Loucy (cell line): ENCODE results near the gene GIGYF2.

ENCODE experiments used
- H2AFZ ChIP-seq: fragments of 200-600 bp; sonication (generic); 2 replicates; pipeline ENCODE4 v1.6.0; 2016; ENCODE audit warnings: antibody characterized with exemption, mild to moderate bottlenecking, low read length, moderate library complexity
- H3F3A ChIP-seq: fragments of 200-600 bp; 2 replicates; pipeline ENCODE4 v1.6.0; 2016; ENCODE audit warnings: antibody characterized with exemption, low read depth, mild to moderate bottlenecking
- H3K27me3 ChIP-seq: fragments of 200-600 bp; sonication (generic); 2 replicates; pipeline ENCODE4 v1.6.1; 2014; ENCODE audit warnings: low read length, mild to moderate bottlenecking; ENCODE audit not compliant: insufficient read depth, poor library complexity, severe bottlenecking
- H3K36me3 ChIP-seq: fragments of 200-600 bp; sonication (generic); 2 replicates; pipeline ENCODE4 v1.6.1; 2016; ENCODE audit warnings: low read length; ENCODE audit not compliant: insufficient read depth
- H3K4me1 ChIP-seq: fragments of 200-600 bp; sonication (generic); 2 replicates; pipeline ENCODE4 v1.5.1; 2014; ENCODE audit warnings: low read length, mild to moderate bottlenecking; ENCODE audit not compliant: insufficient read depth, poor library complexity, severe bottlenecking
- H3K4me2 ChIP-seq: fragments of 200-600 bp; sonication (generic); 2 replicates; pipeline ENCODE4 v1.6.0; 2014; ENCODE audit warnings: antibody characterized with exemption, low read length, low read depth, mild to moderate bottlenecking; ENCODE audit not compliant: poor library complexity, severe bottlenecking
- H3K4me3 ChIP-seq: fragments of 200-600 bp; sonication (generic); 2 replicates; pipeline ENCODE4 v1.5.1; 2014; ENCODE audit warnings: low read length, mild to moderate bottlenecking, mixed read lengths; ENCODE audit not compliant: poor library complexity, severe bottlenecking
- H3K79me2 ChIP-seq: fragments of 200-600 bp; sonication (generic); 2 replicates; pipeline ENCODE4 v1.6.1; 2014; ENCODE audit warnings: low read length; ENCODE audit not compliant: insufficient read depth
- H3K9ac ChIP-seq: fragments of 200-600 bp; sonication (generic); 2 replicates; pipeline ENCODE4 v1.6.0; 2014; ENCODE audit warnings: mild to moderate bottlenecking, low read depth, low read length, moderate library complexity; ENCODE audit not compliant: poor library complexity, severe bottlenecking
- H3K9me2 ChIP-seq: fragments of 200-600 bp; sonication (generic); replicated peaks from 2 replicates; pipeline ENCODE4 v1.6.1; 2016; ENCODE audit warnings: low read depth, low read length, mixed read lengths
- H3K9me3 ChIP-seq: fragments of 200-600 bp; sonication (generic); 2 replicates; pipeline ENCODE4 v1.6.1; 2014; ENCODE audit warnings: mild to moderate bottlenecking, antibody characterized with exemption, low read length, low read depth; ENCODE audit not compliant: insufficient read depth
- H4K20me1 ChIP-seq: fragments of 200-600 bp; sonication (generic); 2 replicates; pipeline ENCODE4 v1.6.0; 2014; ENCODE audit warnings: antibody characterized with exemption, low read length, mild to moderate bottlenecking; ENCODE audit not compliant: insufficient read depth, poor library complexity, severe bottlenecking
- EZH2phosphoT487 ChIP-seq: fragments of 200-600 bp; IDR thresholded peaks from 2 replicates; pipeline ENCODE4 v1.6.1; 2018; ENCODE audit warnings: antibody characterized with exemption, mild to moderate bottlenecking, moderate library complexity, borderline replicate concordance
- TF ChIP-seq, protein P1 (sequence below): fragments of 200-600 bp; sonication (generic); conservative IDR thresholded peaks from 2 replicates; pipeline ENCODE4 v1.5.1; 2014; ENCODE audit warnings: mild to moderate bottlenecking, antibody characterized with exemption, low read length

Gene GIGYF2

DNA sequence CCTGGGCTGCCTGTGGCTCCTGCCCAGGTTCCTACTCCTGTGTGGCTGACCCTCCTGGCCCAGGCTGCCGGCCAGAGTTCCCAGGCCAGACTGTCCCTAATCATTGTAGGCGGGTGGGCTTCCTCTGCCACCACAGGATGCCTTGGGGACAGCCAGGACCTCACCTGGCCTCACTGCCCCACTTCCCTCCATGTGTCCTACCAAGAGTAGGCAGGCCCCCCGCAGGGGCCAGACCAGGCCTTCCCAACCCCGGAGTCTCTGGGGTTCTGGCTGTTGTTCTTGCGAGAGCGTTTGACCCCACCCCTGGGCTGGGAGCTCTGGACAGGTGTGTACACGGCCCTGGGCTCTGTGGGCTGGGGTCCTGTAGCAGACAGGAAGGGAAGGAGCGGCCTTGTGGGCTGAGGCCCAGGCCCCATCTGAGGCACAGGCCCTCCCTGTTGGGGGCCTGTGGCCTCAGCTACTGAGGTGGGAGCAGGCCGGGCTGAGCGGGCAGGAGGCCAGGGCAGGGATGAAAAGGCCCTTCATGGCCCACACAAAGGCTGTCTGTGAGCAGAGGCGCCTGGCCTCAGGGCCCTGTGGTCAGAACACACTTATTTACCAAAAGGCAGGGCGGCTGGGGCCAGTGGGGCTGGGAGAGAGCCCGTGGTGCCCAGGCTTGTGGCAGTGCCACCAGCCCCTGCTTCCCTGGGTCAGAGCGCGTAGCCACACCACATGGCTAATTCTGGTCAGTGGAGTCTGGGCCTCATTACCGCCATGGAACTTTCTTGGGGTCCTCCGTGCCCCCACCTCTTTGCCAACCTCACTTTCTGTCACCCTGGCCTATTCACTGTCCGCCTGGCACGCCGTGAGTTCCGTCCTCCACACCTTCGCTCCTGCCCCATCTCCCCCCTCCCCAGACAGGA lies 175.0 kb downstream of the GIGYF2 start:
- no peak overlapping the region for H2AFZ ChIP-seq

DNA sequence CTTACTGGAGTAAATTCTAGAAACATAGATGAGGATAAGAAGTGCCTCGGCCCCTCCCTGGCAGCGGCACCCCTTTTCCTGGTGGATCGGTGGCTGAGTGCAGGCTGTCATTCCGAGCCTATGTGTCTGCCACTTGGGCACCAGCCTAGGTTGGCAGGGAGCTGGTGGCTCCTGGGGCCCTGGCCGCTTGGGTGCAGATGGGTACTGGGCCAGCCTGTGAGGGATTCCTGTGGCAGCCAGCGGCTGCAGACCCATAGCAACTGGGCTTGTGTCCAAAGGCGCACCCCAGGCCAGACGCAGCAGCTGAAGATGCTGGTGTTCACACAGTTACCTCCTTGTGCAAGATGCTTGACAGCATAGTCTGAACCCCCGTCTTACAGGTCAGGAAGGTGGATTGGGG lies 175.7 kb downstream of the GIGYF2 start:
- TF ChIP-seq, protein P1, sequence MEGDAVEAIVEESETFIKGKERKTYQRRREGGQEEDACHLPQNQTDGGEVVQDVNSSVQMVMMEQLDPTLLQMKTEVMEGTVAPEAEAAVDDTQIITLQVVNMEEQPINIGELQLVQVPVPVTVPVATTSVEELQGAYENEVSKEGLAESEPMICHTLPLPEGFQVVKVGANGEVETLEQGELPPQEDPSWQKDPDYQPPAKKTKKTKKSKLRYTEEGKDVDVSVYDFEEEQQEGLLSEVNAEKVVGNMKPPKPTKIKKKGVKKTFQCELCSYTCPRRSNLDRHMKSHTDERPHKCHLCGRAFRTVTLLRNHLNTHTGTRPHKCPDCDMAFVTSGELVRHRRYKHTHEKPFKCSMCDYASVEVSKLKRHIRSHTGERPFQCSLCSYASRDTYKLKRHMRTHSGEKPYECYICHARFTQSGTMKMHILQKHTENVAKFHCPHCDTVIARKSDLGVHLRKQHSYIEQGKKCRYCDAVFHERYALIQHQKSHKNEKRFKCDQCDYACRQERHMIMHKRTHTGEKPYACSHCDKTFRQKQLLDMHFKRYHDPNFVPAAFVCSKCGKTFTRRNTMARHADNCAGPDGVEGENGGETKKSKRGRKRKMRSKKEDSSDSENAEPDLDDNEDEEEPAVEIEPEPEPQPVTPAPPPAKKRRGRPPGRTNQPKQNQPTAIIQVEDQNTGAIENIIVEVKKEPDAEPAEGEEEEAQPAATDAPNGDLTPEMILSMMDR = no peak
- TF ChIP-seq EZH2phosphoT487 = no peak
- H3K4me2 ChIP-seq = no peak overlapping the region
- no peaks in the 10 kb centered on the region for H3K79me2 ChIP-seq
- no peaks in the 10 kb centered on the region for H3K9me2 ChIP-seq
- no peaks in the 10 kb centered on the region for H3K36me3 ChIP-seq
- H3K27me3 ChIP-seq = no peaks in the 10 kb centered on the region
- H3K9me3 ChIP-seq = no peaks in the 10 kb centered on the region
- H2AFZ ChIP-seq = no peak overlapping the region
- H3K4me3 ChIP-seq = no peak overlapping the region
- no peaks in the 10 kb centered on the region for H3K4me1 ChIP-seq
- H4K20me1 ChIP-seq = no peaks in the 10 kb centered on the region
- H3F3A ChIP-seq = no peaks in the 10 kb centered on the region
- no peak overlapping the region for H3K9ac ChIP-seq

More for the DNA sequence above, 175.0 kb downstream of the GIGYF2 start:
- Histone ChIP-seq H3K9me3 (no peaks in the 10 kb centered on the region), H4K20me1 (no peaks in the 10 kb centered on the region), H3K36me3 (no peaks in the 10 kb centered on the region), H3K4me1 (no peaks in the 10 kb centered on the region), H3K27me3 (no peaks in the 10 kb centered on the region), H3F3A (no peaks in the 10 kb centered on the region), H3K79me2 (no peaks in the 10 kb centered on the region), H3K9me2 (no peaks in the 10 kb centered on the region), H3K4me3 (no peak overlapping the region), H3K4me2 (no peak overlapping the region), H3K9ac (no peak overlapping the region)
- TF ChIP-seq EZH2phosphoT487 = no peak
- TF ChIP-seq, protein P1 = no peak

DNA sequence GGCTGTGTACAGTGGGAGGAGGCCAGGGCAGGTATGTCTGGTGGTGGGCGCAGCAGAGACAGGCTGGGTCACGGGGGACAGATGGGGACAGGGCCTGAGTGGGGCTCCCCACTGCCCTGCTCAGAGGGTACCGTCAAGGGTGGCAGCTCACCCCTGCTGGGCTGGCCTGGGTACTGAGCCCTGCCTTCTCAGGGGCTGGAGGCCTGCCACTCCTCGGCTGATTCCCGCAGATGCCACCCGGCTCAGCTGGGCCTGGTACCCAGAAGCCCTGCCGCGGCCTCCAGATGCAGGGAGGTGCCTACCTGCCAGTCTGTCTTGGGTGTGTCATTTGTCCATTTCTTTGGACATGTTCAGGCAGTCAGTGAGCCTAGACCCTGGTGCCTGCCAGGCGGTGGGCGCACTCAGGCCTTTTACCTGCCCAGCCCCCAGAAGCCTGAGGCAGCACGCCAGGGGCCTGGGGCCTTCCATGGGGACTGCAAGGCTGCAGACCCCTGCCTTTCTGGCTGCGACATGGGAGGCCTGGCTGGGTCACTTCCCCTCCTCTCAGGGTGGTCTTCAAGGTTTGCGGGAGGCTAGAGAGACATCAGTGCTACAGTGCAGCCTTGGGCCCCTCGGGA lies 176.3 kb downstream of the GIGYF2 start:
- Histone ChIP-seq H3K4me2 (no peak overlapping the region), H3K4me3 (no peak overlapping the region), H3F3A (no peaks in the 10 kb centered on the region), H3K36me3 (no peaks in the 10 kb centered on the region), H3K9ac (no peak overlapping the region), H3K79me2 (no peaks in the 10 kb centered on the region), H4K20me1 (no peaks in the 10 kb centered on the region), H2AFZ (0 out of 2 replicates have a peak overlapping the region, but pooled peaks have one; percentile 46), H3K4me1 (no peaks in the 10 kb centered on the region), H3K9me3 (no peaks in the 10 kb centered on the region), H3K27me3 (no peaks in the 10 kb centered on the region), H3K9me2 (no peaks in the 10 kb centered on the region)
- TF ChIP-seq, protein P1 = no peak
